Measurements from ENCODE around the gene FRG2.
"Not testable (repeated sequence)": the region's sequence is repeated elsewhere in the genome, so short reads cannot be mapped to it uniquely, and the experiment has no call there.

The FRG2 gene

DNA sequence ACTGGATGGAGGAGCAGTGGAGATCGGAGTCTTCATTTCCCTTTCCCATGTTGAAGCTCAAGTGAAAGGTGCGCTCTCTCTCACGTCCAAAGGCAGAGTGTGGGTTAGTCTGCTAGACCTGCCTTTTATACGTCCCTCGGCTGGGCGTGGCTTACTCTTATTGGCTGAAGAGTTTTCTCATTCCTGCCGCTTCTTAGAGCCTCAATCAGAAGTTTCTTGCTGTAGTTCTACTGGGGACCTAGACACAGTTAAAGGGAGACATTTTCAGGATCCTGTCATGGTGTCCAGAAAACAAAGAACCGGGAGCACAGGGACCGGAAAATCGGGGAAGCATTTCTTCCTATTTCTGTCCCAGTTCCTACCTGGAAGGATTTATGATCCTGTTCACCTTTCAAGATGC lies at the start of gene FRG2:
FRG2 (minus strand) TSS at position 101 of the 400 bp plus-strand sequence; CDS start at position 49, 52 bp downstream.
- not testable (repeated sequence) for FAIRE-seq

DNA sequence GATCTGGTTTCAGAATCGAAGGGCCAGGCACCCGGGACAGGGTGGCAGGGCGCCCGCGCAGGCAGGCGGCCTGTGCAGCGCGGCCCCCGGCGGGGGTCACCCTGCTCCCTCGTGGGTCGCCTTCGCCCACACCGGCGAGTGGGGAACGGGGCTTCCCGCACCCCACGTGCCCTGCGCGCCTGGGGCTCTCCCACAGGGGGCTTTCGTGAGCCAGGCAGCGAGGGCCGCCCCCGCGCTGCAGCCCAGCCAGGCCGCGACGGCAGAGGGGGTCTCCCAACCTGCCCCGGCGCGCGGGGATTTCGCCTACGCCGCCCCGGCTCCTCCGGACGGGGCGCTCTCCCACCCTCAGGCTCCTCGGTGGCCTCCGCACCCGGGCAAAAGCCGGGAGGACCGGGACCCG lies 41.3 kb upstream of the FRG2 start:
- not testable (repeated sequence) for FAIRE-seq

DNA sequence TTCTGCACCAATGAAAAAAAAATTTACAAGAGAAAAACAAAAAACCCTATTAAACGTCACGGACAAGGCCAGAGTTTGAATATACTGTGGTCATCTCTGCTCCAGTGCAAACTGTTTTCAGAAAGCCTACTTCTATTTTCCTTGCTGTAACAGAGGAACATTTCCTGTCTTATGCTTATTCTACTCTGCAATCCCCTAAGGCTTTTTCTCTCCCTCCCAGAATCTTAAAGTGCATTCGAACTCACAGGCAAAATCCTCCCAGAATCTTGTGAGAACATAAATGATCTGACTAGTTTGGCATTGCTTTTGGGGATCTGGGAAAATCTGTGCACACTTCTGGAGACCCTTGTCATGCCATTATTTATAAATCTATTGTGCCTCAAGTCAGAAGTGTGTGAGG lies 37.7 kb upstream of the FRG2 start:
- FAIRE-seq: not testable (repeated sequence)

DNA sequence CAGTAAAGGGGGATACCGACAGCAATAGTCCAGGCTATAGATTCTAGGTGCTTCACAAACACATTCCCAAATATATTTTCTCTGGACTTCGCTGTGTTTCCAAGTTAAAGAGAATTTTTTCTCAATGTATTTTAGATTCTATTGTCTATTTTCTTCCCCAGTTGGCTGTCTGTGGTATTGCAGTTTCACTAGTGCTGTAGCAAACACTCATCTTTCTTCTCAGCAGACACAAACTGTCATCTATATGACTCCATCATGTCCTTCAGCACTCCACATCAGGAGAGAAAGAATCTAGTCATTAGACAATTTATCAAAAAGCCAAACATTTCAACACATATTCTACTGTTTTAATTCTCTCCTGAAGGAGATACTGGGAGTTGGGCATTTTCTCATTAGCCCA lies 37.3 kb upstream of the FRG2 start, which contains the start of gene DBET:
DBET (plus strand) TSS at position 161 of the 400 bp plus-strand sequence.
- FAIRE-seq: not testable (repeated sequence)

DNA sequence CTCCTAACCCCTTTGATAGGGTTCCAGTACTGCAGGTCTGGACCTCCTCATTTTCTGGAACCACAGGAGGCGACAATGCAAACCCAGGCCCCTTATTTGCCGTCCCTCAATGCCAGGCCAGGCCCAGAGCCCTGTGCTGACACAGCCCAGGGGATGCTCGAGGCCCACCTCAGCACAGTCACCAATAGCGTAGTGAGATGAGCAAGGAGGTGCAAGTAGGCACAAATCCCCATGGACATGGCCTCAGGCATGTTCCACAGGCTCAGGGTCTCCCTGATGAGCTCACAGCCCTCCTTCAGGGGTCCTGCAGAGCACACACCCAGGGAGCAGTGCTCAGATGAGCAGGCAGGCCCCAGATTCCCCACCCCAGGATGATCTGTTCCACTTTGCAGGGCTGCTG lies 31.9 kb upstream of the FRG2 start:
- not testable (repeated sequence) for FAIRE-seq

DNA sequence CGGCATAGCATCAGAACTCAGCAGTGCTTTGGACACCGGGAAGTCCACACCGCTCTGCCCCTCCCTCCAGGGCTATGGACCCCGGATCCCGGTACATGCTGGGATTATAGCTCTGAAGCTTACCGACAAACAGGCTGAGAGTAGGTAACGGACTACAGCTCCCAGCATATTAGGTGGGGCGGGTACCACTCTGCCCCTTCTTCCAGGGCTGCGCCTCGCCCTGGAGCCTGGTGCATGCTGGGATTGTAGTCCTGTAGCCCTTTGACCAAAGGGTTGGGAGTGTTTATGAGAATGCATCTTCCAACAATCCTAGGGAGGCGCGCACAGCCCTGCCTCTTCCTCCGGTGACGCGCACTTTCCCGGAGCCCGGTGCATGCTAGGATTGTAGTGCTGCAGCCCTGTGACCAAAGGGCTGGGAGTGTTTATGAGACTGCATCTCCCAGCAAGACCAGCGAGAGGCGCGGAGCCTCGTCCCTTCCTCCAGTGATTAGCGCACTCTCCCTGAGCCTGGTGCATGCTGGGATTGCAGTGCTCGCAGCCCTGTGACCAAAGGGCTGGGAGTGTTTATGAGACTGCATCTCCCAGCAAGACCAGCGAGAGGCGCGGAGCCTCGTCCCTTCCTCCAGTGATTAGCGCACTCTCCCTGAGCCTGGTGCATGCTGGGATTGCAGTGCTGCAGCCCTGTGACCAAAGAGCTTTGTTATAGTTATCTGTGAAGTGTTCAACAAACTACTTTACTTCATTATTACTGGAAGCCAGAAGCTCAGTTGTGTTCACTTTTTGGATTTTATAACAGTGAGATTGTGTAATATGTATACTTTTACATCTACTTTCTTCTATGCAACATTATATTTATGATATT lies 22.6 kb upstream of the FRG2 start:
- peak; percentile 90 for FAIRE-seq

DNA sequence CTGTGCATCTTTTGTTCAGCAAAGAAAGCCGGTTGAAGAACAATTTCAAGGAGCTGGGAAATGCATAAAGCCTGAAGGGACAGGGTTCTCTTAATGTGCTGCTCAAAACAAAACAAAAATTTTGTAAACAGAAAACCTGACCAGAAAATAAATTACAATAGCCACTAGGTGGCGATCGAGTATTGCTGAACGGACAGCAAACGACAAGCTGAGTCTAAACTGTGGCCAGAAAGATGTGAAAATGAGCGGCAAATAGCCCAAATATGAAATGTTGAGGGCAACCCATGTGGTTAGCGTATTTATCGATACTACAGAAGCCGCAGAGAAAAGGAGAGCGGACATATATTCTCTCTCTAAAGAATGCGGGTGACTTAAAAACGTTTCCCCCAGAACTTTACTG lies 20.6 kb upstream of the FRG2 start:
- peak; percentile 4 for FAIRE-seq

DNA sequence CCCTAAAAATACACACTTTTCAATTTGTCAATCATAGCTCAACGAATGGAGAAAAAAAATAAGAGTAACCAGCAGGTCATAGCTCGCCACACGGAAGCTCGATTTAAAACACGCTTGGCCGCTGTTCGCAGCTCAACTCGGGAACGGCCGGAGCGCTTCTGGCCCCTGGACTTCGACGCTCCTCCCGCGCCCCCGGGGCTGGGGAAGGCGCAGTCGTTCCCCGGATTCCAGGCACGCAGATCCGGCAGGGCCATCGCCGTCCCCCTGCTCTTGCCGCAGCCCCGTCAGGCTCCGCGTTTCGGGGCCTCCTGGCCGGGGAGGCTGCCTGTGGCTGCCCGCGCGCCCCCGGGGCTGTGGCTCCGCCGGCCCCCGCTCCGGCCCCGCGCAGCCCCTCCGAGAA lies 13.8 kb upstream of the FRG2 start:
- FAIRE-seq: not testable (repeated sequence)

DNA sequence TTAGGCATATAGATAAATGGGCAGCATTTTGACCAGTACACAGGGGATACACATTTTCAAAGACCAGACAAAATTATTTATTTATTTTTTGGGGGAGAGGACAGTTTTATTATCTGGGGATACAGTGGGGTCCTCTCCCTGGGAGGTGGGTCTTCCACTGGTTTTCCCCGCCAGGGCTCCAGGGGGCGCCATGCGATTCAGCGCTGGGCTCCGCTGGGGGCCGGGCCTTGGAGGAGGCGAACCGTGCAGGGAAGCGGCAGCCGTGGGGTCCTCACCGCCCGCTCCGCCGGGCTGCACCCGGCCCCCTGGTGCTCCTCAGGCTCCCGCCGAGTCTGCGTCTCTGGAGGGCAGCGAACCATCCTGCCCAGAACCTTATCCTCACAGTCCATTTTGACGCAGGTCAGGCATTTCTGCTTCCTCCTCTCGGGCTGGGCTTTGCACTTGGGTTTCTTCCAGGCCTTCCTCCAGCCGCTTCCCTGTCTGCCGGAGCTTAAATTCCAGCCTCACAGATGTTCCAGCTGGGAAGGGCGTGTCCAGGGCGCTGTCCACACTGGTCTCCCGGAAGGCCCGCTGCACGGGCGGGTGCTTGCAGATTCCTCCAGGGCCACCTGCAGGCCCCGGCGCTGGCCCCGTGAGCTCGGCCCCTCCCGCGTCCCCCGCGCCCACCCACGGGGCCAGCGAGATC lies 10.8 kb upstream of the FRG2 start:
- FAIRE-seq: not testable (repeated sequence)

DNA sequence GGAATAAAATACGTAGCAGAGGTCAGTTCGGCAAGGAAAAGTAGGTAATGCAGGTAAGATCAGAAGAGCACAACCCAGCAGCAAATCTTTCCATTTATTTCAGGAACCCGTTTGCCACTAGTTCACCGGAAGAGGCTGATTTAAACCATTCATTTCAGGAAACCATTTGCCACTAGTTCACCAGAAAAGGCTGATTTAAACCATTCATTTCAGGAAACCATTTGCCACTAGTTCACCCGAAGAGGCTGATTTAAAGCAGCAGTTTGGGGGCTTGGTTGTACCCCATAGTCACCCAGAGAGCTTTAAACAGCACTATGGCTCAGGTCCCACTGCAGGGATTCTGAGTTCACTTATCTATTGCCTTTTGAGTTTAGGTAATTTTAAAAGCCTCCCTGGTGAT lies 4.2 kb upstream of the FRG2 start:
- FAIRE-seq: not testable (repeated sequence)

DNA sequence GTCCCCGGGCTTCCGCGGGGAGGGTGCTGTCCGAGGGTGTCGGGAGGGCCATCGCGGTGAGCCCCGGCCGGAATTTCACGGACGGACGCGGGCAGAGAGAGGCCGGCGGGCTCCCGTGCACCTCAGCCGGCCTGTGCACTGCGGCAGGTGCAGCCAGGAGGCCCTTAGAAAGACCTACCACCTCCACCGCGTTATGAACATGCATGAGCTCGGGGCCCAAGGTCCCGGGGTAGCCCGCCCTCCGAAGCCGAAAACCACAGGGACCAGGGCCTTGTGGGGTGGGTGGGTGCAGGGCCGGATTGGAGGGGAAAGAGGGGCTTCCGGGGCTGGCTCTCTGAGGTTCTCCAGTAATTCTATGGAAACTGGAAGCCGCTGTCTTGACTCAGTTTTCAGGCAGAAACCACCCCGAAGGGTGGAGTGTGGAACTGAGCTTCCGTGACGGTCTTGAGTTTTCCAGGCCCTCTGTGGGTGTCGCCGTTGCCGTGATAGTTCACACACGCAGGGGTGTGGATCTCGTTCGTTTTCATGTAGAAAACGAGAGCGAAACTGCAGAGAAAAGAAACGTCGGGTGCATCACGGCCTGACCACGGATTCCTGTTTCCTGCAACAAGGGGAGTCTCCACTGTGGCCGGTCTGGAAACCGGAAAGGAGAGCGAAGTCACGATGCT lies 4.3 kb downstream of the FRG2 start:
- not testable (repeated sequence) for FAIRE-seq

DNA sequence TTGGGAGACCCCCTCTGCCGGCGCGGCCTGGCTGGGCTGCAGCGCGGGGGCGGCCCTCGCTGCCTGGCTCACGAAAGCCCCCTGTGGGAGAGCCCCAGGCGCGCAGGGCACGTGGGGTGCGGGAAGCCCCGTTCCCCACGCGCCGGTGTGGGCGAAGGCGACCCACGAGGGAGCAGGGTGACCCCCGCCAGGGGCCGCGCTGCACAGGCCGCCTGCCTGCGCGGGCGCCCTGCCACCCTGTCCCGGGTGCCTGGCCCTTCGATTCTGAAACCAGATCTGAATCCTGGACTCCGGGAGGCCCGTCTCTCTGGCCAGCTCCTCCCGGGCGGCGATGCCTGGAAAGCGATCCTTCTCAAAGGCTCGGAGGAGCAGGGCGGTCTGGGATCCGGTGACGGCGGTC lies 5.1 kb downstream of the FRG2 start:
- not testable (repeated sequence) for FAIRE-seq

DNA sequence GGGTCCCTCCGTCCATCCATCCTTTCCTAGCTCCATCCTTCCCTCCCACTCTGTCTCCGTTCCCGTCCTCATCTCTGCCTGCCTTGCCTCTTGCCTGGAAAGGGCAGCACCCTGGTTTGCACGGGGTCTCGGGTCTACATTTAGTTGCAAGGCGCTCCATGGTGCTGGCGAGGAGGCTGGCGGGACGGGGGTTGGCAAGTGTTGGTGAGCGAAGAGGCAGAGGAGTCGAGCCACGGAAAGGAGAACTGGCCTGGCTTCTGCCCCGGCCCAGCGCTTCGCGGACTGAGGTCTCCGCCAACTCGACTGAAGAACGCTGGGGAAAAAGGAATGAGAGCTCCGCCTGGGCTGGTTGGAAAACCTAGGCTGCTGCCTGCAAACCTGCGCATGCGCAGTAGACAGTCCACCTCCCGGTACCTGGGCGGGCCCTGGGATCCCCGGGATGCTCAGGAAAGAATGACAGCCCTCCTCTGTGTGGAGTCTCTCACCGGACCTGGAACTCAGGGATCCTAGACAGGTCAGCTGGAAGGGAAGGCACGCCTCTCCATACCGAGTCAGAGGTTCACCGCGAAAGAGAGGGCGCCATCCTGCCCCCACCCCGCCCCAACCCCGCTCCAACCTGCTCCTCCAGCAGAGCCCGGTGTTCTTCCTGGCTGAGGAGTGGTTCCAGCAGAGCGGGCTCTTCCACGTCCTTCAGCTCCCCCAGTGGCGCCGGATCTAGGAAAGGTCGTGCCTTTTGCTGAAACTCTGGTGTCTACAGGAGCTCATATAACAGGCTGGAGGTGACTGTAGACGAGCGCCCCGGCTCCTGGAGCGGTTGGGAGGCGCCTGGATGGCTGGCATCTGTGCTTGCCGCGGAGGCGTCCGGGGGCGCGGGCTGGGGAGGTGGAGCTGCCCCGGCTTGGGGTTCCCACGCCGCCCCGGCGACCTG lies 6.0 kb downstream of the FRG2 start:
- no peak for FAIRE-seq

DNA sequence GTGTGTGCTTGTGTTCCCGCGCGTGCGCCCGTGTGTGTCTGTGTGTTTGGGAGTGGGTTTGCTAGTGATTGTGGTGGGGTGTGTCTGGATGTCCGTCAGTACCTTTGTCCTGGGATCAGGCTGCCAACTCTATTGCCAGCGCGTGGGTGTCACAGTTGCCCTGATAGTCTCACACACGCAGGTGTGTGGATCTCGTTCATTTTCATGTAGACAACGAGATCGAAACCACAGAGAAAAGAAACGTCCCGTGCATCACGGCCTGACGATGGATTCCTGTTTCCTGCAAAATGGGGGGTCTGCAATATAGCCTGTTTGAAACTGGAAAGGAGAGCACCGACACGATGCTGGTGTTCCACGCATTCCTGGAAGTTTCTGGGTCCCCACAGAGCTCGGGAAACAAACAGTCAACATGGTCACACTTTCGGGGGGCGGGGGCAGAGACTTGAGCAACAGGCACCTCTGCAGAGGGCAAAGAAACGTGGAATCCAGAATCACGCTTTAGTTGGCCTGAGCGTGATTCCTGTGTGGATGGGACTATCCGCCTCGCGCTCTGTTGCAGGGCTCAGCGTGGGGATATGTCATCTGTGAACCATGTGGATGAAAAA lies 7.1 kb downstream of the FRG2 start:
- FAIRE-seq: not testable (repeated sequence)

DNA sequence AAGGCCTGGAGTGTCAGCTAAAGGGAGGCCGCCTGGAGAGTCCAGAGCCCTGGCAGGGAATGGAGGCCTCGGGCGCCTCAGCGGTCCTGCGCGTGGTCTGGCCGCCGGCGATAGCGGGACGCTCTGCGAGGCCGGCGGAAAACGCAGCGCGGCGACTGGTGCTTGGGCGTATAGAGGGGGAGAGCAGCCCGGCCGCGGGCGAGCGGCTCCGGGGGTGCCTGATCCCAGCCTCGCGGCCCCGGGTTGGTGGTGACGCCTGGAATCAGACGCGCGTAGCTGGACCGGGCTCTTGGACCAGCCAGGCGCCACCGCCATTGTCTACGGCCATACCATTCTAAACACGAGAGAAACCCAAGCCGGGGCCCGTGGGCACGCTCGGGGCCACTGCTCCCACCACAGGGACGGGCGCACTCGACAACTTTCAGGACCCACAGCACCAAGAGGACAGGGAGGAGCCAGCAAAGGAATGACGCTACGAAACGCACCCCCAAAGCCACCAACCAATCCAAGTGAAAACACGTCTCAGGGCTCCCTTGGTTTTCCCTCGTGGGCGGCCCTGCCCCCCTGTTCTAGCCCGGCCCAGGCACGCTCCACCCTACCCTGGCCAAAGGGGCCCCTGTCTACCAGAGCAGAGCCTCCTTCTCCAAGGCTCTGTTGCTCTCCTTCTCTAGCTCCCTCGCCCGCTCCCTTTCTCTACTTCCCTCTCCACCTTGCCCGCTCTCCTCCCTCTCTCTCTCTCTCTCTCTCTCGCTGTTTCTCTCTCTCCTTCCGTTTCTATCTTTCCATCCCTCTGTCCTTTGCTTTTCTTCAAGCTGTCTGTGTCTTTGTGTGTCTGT lies 7.8 kb downstream of the FRG2 start:
- no peak for FAIRE-seq

DNA sequence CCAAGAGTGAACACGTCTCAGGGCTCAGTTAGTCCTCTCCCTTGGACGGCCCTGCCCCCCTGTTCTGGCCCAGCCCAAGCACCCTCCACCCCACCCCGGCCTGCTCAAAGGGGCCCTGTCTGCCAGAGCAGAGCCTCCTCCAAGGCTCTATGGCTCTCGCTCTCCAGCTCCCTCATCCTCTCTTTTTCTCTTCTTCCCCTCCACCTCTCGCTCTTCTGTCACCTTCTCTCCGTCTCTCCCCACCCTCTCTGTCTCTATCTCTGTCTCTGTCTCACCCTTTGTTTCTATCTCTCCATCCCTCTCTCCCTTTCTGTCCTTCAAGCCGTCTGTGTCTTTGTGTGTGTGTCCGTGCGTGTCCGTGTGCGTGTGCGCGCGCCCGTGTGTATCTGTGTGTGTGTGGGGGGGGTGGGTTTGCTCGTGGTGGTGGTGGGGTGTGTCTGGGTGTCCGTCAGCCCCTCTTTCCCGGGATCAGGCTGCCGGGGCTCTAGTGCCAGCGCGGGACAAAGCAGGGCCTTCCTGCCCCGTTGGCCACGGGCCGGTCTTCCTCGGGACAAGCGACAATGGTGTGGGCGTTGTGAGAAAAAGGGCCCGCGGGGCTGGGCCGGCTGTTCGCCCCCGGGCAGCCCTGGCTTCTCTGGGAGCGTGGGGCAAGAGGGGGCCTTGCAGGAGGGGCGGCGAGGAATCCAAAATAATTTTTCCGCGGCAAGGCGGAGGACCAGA lies 8.7 kb downstream of the FRG2 start:
- FAIRE-seq: no peak

DNA sequence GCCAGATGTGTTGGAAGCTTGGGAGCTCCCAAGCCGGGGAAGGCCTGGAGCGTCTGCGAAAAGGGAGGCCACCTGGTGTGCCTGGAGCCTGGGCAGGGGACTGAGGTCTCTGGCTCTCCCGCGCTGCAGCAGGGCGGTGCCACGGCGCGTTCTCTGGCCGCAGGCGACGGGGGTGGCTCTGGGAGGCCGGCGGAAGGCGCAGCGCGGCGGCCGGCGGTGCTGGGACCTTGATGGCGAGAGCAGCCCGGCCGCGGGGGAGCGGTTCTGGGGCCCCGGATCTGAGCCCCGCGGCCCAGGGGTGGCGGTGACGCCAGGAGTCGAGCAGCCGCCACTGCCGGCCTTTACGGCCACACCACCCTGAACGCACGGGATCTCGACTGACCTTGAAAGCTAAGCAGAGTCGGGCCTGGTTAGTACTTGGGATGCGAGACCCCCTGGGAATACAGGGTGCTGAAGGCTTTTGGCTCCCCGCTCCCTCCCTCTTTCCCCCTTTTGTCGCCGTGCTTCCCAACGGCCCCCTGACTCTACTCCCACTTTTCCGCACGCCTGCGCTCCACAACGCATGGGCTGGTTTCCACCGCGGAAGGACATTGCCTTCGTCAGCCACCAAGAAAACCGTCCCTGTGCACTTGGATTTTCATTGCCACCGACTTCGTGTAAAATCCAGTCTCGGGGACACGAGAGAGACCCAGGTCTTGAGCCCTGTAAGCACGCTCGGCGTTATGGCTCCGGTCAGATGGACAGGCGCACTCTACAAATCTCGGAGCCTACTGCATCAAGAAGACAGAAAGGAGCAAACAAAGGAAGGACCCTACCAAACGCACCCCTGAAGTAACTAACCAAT lies 9.5 kb downstream of the FRG2 start:
- no peak for FAIRE-seq

DNA sequence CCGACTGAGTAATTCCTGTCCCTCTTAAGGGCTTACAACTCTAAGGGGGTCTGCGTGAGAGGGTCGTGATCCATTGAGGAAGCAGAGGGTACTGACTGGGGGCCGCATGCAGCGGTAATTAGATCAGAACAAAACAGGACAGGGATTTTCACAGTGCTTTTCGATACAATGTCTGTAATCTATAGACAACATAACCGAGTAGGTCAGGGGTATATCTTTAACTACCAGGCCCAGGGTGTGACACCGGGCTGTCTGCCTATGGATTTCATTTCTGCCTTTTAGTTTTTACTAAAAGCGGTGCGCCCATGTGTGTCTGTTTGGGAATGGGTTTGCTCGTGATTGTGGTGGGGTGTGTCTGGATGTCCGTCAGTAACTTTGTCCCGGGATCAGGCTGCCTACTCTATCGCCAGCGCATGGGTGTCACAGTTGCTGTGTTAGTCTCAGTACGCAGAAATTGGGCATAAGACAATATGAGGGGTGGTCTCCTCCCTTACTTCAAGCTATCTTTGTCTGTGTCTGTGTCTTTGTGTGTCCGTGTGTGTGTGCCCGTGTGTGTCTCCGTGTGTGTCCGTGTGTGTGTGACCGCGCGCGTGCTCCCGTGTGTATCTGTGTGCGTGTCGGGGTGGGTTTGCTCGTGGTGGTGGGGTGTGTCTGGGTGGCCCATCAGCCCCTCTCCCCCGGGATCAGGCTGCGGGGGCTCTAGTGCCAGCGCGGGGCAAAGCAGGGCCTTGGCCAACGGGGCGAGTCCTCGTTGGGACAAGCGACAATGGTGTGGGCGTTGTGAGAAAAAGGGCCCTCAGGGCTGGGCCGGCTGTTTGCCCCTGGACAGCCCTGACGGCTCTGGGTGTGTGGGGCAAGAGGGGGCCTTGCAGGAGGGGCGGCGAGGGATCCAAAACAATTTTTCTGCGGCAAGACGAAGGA lies 10.4 kb downstream of the FRG2 start:
- FAIRE-seq: no peak
